HEK293T (cell line): Measurements from ENCODE around the gene PI4KA.

ENCODE experiments used
- CTCF ChIA-PET: fragments of 350-600 bp; formaldehyde crosslinking; extraction: SDS; loops from one replicate; lab custom pipeline; 2021; ENCODE audit warnings: antibody characterized with exemption, inconsistent platforms; lab: Yijun Ruan, JAX
- POLR2A ChIA-PET: fragments of 350-600 bp; formaldehyde crosslinking; extraction: SDS; loops from one replicate; lab custom pipeline; 2020; ENCODE audit warnings: antibody characterized with exemption, inconsistent platforms; lab: Yijun Ruan, JAX
- DNase-seq: peaks from one replicate; pipeline ENCODE4 v3.0.0; 2012; ENCODE audit warnings: mixed read lengths; ENCODE audit errors: extremely low spot score
- ARNT ChIP-seq: fragments of 450-650 bp; IDR thresholded peaks from 2 replicates; pipeline ENCODE4 v1.6.1; 2017; ENCODE audit warnings: mild to moderate bottlenecking
- BHLHE40 ChIP-seq: fragments of 450-650 bp; IDR thresholded peaks from 2 replicates; pipeline ENCODE4 v1.6.1; 2016; ENCODE audit warnings: mild to moderate bottlenecking, moderate library complexity, borderline replicate concordance
- CTBP1 ChIP-seq: fragments of 450-650 bp; IDR thresholded peaks from 2 replicates; pipeline ENCODE4 v1.6.1; 2016; ENCODE audit warnings: borderline replicate concordance
- ELF4 ChIP-seq: fragments of 450-650 bp; IDR thresholded peaks from 2 replicates; pipeline ENCODE4 v1.6.1; 2017; ENCODE audit warnings: antibody characterized with exemption
- FOXA1 ChIP-seq: fragments of 450-650 bp; IDR thresholded peaks from 2 replicates; pipeline ENCODE4 v1.6.1; 2016; ENCODE audit warnings: mild to moderate bottlenecking
- FOXK2 ChIP-seq: fragments of 450-650 bp; IDR thresholded peaks from 2 replicates; pipeline ENCODE4 v1.6.1; 2016; ENCODE audit warnings: mild to moderate bottlenecking
- FOXM1 ChIP-seq: fragments of 450-650 bp; IDR thresholded peaks from 2 replicates; pipeline ENCODE4 v1.6.1; 2017; ENCODE audit warnings: mild to moderate bottlenecking, borderline replicate concordance
- HDGF ChIP-seq: fragments of 450-650 bp; IDR thresholded peaks from 2 replicates; pipeline ENCODE4 v1.6.1; 2017; ENCODE audit warnings: antibody characterized with exemption, borderline replicate concordance
- L3MBTL2 ChIP-seq: fragments of 450-650 bp; conservative IDR thresholded peaks from 2 replicates; pipeline ENCODE4 v1.6.1; 2016; ENCODE audit warnings: mild to moderate bottlenecking
- LEF1 ChIP-seq: fragments of 450-650 bp; IDR thresholded peaks from 2 replicates; pipeline ENCODE4 v1.6.1; 2017; ENCODE audit warnings: mild to moderate bottlenecking, borderline replicate concordance
- NFRKB ChIP-seq: fragments of 450-650 bp; IDR thresholded peaks from 2 replicates; pipeline ENCODE4 v1.6.1; 2016; ENCODE audit warnings: mild to moderate bottlenecking, moderate library complexity
- SP1 ChIP-seq: fragments of 450-650 bp; IDR thresholded peaks from 2 replicates; pipeline ENCODE4 v1.6.1; 2017
- SUZ12 ChIP-seq: fragments of 450-650 bp; IDR thresholded peaks from 2 replicates; pipeline ENCODE4 v1.6.1; 2016; ENCODE audit warnings: mild to moderate bottlenecking
- TARDBP ChIP-seq: fragments of 450-650 bp; IDR thresholded peaks from 2 replicates; pipeline ENCODE4 v1.6.1; 2016
- ZNF384 ChIP-seq: fragments of 450-650 bp; IDR thresholded peaks from 2 replicates; pipeline ENCODE4 v1.6.1; 2016
- TF ChIP-seq, protein P1 (sequence below): fragments of 450-650 bp; IDR thresholded peaks from 2 replicates; pipeline ENCODE4 v1.6.1; 2016

Gene PI4KA

DNA sequence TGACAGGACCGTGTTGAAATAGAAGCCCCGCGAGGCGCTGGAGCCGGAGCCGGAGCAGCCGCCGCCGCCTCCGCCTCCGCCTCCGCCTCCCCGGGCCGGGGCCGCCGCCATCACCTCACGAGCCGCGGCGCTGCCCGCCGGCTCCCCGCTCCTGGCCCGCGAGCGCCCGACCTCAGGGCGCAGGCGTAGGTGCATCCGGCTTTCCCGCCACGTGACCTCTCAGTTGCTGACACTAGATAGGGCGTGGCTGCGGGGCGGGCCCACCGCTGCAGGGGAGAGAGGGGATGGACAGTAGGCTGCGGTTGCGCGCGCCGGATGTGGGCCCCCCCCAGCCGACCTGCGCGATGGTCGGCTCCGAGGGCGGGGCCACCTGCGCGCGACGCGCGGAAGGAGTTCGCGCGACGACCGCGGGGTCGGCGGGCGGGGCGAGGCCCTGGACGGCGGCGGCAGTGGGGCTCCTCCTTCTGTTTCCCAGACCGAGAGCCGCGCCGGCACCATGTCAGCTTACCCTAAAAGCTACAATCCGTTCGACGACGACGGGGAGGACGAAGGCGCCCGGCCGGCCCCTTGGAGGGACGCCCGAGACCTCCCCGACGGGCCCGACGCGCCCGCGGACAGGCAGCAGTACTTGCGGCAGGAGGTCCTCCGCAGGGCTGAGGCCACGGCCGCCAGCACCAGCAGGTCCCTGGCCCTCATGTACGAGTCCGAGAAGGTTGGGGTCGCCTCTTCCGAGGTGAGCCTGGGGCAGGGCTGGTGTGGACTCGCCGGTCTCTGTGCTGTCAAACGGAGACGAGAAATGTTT lies at the start of gene PI4KA, which contains the start of gene SNAP29:
Gene PI4KA (minus strand): TSS at position 197 of the 802 bp plus-strand sequence. CDS start 86 bp downstream, at position 111.
Gene SNAP29 (plus strand): TSS at position 393 of the 802 bp plus-strand sequence. CDS start 104 bp downstream, at position 497.
- ChIA-PET CTCF (no interaction called here), POLR2A (interaction anchor here (1.5 kb wide), 1 partner anchor 9 kb away, joined by 8 read pairs; no protein-coding TSS in a partner anchor)
- peak; percentile 100 for DNase-seq
- TF ChIP-seq NFRKB (no peak), ELF4 (no peak), BHLHE40 (peak; percentile 54; the same call in 1 of the 2 replicates), HDGF (no peak), LEF1 (peak; percentile 55; the same call in 1 of the 2 replicates), TARDBP (no peak), L3MBTL2 (peak; percentile 64), SP1 (no peak), ZNF384 (no peak), FOXK2 (no peak), CTBP1 (no peak), ARNT (peak; percentile 47), SUZ12 (no peak), FOXA1 (no peak), FOXM1 (peak; percentile 86; the same call in 1 of the 2 replicates)
- TF ChIP-seq, protein P1, sequence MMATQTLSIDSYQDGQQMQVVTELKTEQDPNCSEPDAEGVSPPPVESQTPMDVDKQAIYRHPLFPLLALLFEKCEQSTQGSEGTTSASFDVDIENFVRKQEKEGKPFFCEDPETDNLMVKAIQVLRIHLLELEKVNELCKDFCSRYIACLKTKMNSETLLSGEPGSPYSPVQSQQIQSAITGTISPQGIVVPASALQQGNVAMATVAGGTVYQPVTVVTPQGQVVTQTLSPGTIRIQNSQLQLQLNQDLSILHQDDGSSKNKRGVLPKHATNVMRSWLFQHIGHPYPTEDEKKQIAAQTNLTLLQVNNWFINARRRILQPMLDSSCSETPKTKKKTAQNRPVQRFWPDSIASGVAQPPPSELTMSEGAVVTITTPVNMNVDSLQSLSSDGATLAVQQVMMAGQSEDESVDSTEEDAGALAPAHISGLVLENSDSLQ, result no peak

GRCh38 chr22:20906387-20906767 lies 47.8 kb upstream of the PI4KA start:
- ChIA-PET CTCF (interaction anchor here (0.6 to 2.5 kb wide), 3 partner anchors 9 to 53 kb away, joined by 4 to 6 read pairs (median 5); no protein-coding TSS in a partner anchor), POLR2A (interaction anchor here (1.0 kb wide), 1 partner anchor 21 kb away, joined by 4 read pairs; no protein-coding TSS in a partner anchor)
- DNase-seq, result no peak
- no peak for TF ChIP-seq NFRKB
- TF ChIP-seq, protein P1, result no peak
- no peak for TF ChIP-seq BHLHE40

DNA sequence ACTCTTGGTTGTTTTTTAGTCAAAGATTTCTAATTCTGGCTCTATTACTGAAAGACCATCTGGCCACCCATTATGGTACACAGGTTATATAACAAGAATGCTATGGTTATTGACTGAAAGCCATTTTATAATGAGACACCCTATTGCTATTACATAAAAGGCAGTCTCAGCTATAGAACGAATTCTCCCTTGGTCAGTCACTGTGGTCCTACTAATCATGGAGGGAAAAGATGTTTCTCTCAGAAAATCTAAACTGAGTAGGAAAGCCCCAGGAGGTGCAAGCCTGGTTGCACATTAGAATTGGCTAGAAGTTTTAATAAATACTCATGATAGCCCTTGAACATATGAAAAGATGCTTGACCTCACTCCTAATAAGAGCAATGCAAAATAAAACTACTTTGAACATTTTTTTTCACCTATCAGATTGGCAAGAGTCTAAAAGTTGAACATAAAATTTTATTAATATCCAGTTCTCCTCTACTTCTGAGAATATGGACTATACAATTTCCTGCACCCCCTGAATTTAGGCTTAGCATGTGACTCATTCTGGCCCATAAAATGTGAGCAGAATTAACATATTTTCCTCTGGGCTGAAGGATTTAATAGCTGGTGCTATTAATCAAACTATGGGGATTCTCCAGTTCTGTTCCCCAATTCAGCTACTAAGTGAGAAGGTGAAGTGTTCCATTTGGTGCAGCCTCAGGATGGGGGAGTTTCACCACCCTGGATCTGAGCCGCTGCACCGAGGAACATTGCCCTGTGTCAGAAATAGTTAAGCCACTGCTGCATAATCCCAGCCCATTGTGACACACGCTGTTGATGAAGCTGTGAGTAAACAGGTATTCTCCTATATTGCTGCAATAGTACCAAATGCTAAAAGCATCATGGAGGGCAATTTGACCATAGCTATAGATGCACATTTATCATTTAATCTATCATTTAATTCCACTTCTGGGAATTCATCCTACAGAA lies 47.1 kb upstream of the PI4KA start:
- no peak for TF ChIP-seq ARNT
- no peak for TF ChIP-seq BHLHE40
- TF ChIP-seq SP1, result no peak
- TF ChIP-seq FOXM1, result no peak
- POLR2A ChIA-PET, result no interaction called here
- no peak for DNase-seq
- CTCF ChIA-PET, result interaction anchor here (0.6 to 2.5 kb wide), 3 partner anchors 9 to 54 kb away, joined by 4 to 6 read pairs (median 5); no protein-coding TSS in a partner anchor

GRCh38 chr22:20904980-20905355 lies 46.4 kb upstream of the PI4KA start:
- ChIA-PET POLR2A (no interaction called here), CTCF (interaction anchor here (2.5 kb wide), 1 partner anchor 19 kb away, joined by 6 read pairs; no protein-coding TSS in a partner anchor)
- TF ChIP-seq, protein P1, result no peak
- TF ChIP-seq FOXA1, result no peak
- no peak for TF ChIP-seq CTBP1
- TF ChIP-seq SP1, result no peak
- TF ChIP-seq FOXK2, result no peak
- TF ChIP-seq ARNT, result no peak
- no peak for TF ChIP-seq NFRKB
- no peak for TF ChIP-seq SUZ12
- TF ChIP-seq HDGF, result no peak
- no peak for TF ChIP-seq FOXM1
- DNase-seq, result no peak

GRCh38 chr22:20904008-20904979 lies 45.7 kb upstream of the PI4KA start:
- CTCF ChIA-PET, result interaction anchor here (0.6 kb wide), 1 partner anchor 30 kb away, joined by 4 read pairs; no protein-coding TSS in a partner anchor
- no peak for DNase-seq
- POLR2A ChIA-PET, result no interaction called here
- TF ChIP-seq, protein P1, result no peak
- TF ChIP-seq FOXA1, result no peak
- no peak for TF ChIP-seq ARNT
- TF ChIP-seq TARDBP, result no peak
- TF ChIP-seq SP1, result no peak
- TF ChIP-seq FOXK2, result no peak
- no peak for TF ChIP-seq SUZ12
- TF ChIP-seq NFRKB, result no peak
- no peak for TF ChIP-seq FOXM1
- no peak for TF ChIP-seq L3MBTL2
- TF ChIP-seq CTBP1, result no peak
- TF ChIP-seq HDGF, result no peak
- TF ChIP-seq BHLHE40, result no peak
